GM18526 (cell line): Measurements from ENCODE around the gene KLHDC10.
A peak's percentile ranks its signal among the peaks of the same experiment; 100 is the strongest.

ENCODE experiments used
- POLR2A ChIP-seq: IDR thresholded peaks from 3 replicates; pipeline ENCODE4 v1.6.1; 2011; ENCODE audit not compliant: insufficient read length; ENCODE audit errors: extremely low read depth

KLHDC10 gene

GRCh38 chr7:130069978-130070860 is at the start of gene KLHDC10:
Gene KLHDC10 (plus strand): TSS chr7:130070534. CDS start chr7:130070644, 110 bp downstream.
- TF ChIP-seq POLR2A, result peak; percentile 62

DNA sequence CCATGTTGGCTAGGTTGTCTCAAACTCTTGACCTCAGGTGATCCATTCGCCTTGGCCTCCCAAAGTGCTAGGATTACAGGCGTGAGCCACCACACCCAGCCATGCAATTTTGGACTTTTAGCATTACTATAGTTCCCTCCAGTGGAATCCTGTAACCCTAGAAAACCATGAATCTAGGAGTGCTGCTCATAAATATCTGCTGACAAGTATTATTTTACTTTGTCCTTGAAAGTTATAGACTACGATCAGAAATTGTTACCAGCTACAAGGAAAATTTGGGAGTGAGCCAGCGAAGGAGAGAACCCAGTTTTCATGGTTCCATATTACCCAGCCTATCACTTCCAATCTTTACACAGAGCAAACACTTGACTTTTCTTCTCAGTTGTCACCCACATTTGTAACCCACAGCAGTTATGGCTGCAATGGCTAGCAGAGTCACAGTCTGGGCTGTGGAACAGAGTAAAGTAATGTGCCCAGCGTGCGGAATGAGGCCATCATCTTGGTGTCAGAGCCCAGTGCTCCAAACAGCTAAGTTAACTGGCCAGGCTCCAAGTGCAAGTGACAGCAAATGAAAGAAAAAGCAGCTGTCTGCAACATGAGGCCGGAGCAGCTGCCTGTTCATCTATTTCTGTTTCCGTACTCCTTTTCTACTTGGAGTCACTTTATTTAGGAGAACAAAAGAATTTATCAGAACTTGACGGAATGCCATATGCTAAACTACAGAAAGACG is 49.1 kb upstream of the KLHDC10 start:
- no peak for TF ChIP-seq POLR2A

GRCh38 chr7:130022115-130022514 is 48.2 kb upstream of the KLHDC10 start:
- TF ChIP-seq POLR2A, result no peak

DNA sequence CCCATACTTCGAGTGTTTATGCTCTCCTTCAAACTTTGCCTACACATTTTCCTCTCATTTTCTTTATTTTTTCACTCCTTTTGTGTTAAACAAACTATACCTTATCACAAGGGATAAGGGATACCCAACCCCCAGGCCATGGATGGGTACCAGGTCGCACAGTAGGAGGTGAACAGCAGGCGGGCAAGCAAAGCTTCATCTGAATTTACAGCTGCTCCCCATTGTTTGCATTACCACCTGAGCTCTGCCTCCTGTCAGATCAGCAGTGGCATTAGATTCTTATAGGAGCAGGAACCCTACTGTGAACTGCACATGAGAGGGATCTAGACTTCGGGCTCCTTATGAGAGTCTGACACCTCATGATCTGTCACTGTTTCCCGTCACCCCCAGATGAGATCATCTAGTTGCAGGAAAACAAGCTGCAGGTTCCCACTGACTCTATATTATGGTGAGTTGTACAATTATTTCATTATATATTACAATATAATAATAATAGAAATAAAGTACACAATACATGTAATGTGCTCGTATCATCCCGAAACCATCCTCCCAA is 47.6 kb upstream of the KLHDC10 start:
- no peak for TF ChIP-seq POLR2A

DNA sequence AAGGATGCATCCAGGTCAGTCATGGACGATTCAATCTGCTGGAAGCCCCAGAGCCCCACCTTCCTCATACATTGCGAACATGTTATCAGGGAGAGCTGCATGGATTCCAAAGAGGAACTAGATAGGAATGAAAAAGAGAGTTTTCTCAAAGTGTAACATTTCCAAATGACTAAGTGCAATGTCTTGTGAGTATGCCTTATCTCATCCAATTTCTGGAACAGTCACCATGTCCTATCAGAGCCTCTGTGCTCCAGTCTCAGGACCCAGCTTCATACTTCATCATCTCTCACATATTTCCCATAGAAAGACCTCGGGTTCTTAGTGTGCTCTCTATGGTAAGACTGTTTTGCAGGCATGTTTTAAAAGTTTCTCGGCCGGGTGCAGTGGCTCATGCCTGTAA is 45.9 kb upstream of the KLHDC10 start:
- TF ChIP-seq POLR2A, result no peak

DNA sequence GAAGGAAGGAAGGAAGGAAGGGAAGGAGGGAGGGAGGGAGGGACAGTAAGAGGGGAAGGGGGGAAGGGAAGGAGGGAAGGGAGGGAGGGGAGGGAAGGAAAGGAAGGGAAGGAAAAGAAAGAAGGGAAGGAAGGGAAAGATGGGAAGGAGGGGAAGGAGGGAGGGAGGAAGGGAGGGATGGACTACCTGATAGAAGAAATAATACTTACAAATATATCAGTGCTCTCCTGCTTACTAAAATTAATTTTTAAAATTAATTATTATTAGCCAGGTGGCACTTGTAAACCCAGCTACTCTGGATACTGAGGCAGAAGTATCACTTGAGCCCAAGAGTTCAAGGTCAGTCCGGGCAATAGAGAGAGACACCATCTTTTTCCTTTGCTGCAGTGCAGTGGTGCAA is 37.6 kb upstream of the KLHDC10 start:
- no peak for TF ChIP-seq POLR2A

DNA sequence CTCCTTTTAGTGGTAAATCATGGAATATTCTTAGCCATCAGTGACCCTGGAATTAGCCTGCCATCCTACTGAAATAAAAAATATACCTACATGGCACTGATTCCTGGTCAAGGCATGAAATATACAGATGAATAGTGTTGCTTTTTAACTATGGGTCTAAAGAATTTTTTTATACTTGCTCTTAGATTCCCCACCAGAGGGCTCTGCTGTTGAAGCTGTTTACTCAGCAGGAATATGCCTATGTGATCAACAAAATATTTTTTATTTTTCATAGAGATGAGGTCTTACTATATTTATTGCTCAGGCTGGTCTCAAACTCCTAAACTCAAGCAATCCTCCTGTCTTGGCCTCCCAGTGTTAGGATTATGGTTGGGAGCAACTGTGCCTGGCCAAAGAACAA is 32.6 kb upstream of the KLHDC10 start:
- no peak for TF ChIP-seq POLR2A

DNA sequence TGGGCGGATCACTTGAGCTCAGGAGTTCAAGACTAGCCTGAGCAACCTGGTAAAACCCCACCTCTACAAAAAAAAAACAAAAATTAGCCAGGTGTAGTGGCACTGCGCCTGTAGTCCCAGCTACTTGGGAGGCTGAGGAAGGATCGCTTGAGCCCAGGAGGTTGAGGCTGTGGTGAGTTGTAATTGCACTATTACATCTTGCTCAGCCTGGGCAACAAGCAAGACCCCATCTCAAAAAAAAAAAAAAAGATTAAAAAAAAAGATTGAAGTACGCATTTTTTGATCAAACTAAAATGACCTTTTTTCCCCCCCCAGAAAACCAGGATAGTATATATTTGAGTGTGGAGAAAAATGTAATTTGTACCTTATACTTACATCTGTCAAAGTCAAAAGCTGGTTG is 29.8 kb upstream of the KLHDC10 start:
- no peak for TF ChIP-seq POLR2A

DNA sequence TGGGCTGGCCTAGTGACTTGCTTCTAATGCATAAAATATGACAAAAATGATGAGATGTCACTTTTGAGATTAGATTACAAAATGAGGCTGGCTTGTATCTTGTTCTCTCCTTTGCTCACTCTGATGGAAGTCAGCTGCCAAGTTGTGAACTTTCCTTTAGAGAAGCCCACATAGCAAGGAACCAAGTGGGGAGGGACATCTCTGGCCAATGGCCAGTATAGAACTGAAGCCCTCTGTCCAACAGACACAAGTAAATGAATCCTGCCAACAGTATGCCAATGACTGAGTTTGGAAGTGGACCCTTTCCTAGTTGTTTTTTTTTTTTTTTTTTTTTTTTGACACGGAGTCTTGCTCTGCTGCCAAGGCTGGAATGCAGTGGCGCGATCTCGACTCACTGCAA is 22.5 kb upstream of the KLHDC10 start:
- no peak for TF ChIP-seq POLR2A

DNA sequence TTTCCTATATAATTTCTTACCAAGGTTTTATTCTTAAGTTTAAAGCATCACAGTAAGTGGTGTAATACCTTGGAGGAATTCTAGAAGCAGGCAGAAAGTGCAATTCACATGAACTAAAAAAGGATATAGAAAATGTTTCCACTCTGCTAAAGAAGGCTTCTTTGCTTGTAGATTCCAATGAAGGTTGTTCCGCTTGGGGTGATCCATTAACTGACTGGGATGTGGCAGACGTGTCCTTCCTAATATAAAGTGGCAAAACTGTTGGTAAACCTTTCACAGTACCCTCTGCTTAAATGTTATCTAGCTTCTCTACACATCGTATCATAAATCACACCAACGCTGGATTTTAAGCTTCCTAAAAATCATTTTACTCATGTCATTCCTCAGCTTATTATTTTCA is 21.4 kb upstream of the KLHDC10 start:
- no peak for TF ChIP-seq POLR2A

- TF ChIP-seq POLR2A, result no peak
These were observed 8.1 kb upstream of the KLHDC10 start for GRCh38 chr7:130062246-130062645.

- TF ChIP-seq POLR2A, result no peak
These were observed 7.3 kb upstream of the KLHDC10 start for GRCh38 chr7:130063036-130063435.

DNA sequence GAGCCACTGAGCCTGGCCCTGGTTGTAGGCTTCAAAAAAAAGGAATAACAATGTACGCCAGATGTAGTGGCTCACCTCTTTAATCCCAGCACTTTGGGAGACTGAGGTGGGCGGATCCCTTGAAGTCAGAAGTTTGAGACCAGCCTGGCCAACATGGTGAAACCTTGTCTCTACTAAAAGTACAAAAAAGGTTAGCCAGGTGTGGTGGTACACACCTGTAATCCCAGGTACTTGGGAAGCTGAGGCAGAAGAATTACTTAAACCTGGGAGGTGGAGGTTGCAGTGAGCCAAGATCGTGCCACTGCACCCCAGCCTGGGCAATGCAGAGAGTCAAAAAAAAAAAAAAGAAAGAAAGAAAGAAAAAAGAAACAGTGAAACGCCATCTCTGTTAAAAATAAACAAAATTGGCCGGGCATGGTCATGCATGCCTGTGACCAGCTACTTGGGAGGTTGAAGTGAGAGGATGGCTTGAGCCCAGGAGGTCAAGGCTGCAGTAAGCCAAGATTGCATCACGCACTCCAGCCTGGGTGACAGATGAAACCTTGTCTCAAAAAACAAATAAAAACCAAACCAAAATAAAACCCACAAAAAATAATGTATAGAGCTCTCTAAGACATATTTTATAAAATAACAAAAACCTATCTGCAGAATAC is 4.7 kb upstream of the KLHDC10 start:
- no peak for TF ChIP-seq POLR2A

DNA sequence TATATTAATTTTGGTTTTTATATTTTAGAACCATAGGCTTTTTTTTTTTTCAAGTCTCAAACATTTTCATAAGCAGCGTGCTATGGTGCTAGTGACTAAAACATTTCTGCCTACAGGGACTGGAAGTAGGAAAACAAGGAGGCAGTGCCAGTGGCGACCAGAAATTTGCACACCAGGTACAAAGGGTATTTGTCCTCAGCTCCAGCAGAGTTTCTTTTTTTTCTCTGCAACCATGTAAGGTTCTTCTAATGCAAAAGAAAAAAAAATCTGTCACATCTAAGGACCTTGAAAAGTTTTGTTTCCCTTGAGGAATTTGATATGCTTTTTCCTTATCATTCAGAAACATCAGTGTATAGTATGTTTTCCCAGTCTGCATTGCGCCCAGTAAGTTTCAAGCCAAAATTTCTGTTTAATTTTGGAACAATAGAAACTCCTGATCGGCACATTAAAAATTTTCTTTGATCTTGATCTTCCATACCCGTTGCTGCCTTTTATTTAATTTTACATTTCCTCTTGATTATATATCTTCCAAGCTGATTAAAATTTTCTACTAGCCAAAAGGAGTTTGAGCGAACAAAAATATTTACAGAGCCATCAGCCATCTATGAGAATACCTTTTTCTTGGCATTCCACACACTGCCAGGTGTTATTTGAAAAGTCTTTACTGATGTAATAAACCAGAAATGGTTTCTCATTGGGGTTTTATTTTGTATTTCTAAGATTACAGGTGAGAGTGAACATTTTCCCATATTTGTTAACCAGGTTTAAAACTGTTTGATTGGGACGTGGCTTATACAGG is 956 bp upstream of the KLHDC10 start:
- no peak for TF ChIP-seq POLR2A

DNA sequence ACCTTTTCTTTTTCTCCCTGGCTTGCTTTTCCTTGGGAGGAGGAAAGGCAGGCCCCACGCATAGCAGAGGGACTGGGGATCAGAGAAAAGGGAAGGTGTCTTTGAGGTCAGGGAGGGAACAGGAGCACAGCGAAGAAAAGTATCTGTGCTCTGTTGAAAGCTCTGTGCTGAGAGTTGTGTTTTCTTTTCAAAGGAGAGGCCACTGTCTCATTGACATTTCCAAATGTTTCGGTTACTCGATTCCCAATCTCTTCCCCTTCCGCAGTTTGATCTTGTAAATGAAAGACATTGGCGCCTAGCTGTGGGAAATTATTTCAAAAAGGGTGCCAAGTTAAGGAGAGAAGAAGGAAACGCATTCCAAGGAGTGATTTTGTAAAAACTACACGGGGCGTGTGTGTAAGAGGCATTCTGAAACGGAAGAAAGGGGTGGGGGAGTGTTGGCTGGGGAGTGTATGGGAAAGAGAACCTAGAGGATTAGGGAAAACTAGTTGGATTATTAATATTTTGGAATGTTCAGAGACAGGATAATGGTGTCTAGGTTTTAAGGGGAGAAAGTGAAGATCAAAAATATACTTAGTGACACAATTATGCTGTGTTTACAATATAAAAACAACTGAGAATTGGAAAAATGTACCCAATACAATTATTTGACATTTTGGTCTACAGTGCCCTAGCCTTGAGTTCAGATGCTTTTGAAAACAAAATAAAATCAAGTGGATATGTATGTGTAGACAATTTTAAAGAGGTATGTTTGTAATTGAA is 708 bp downstream of the KLHDC10 start:
- no peak for TF ChIP-seq POLR2A
